OCI-LY7 (cell line): ENCODE data around the gene NTPCR.

Experiments
- EZH2phosphoT487 ChIP-seq: fragments of 200-600 bp; sonication (generic); IDR thresholded peaks from 2 replicates; pipeline ENCODE4 v1.6.1; 2018; ENCODE audit warnings: low read depth, borderline replicate concordance, mild to moderate bottlenecking, mixed run types, antibody characterized with exemption, low read length, moderate library complexity, mixed read lengths
- TF ChIP-seq, protein P1 (sequence below): fragments of 200-600 bp; sonication (generic); conservative IDR thresholded peaks from 2 replicates; pipeline ENCODE4 v1.5.1; 2014; ENCODE audit warnings: mild to moderate bottlenecking, antibody characterized with exemption, low read length, moderate library complexity, mixed read lengths

DNA sequence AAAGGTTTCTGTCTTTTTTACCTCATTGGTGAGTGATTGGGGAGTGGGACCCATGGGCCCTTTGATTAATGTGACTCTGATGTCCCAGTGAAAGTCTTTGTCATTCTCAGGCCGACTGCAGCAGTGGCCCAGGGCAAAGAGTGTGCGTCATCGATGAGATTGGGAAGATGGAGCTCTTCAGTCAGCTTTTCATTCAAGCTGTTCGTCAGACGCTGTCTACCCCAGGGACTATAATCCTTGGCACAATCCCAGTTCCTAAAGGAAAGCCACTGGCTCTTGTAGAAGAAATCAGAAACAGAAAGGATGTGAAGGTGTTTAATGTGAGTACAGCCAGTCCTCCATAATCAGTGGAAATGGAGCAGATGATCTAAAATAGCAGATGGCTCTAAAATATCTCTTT, 19.4 kb downstream of the NTPCR start:
- TF ChIP-seq, protein P1, sequence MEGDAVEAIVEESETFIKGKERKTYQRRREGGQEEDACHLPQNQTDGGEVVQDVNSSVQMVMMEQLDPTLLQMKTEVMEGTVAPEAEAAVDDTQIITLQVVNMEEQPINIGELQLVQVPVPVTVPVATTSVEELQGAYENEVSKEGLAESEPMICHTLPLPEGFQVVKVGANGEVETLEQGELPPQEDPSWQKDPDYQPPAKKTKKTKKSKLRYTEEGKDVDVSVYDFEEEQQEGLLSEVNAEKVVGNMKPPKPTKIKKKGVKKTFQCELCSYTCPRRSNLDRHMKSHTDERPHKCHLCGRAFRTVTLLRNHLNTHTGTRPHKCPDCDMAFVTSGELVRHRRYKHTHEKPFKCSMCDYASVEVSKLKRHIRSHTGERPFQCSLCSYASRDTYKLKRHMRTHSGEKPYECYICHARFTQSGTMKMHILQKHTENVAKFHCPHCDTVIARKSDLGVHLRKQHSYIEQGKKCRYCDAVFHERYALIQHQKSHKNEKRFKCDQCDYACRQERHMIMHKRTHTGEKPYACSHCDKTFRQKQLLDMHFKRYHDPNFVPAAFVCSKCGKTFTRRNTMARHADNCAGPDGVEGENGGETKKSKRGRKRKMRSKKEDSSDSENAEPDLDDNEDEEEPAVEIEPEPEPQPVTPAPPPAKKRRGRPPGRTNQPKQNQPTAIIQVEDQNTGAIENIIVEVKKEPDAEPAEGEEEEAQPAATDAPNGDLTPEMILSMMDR: no peak
- no peak for TF ChIP-seq EZH2phosphoT487
